GM19395 (cell line): ENCODE results near the gene IQSEC2.
A peak's percentile ranks its signal among the peaks of the same experiment; 100 is the strongest.

Experiments
- ATAC-seq: cut with Tn5 transposase; IDR thresholded peaks from one replicate; pipeline ENCODE4 v1.9.1; 2021; ENCODE audit warnings: mild to moderate bottlenecking, moderate library complexity; ENCODE audit not compliant: unreplicated experiment

The IQSEC2 gene

GRCh38 chrX:53247928-53248327 lies 33.5 kb downstream of the IQSEC2 start:
- ATAC-seq: no peak

GRCh38 chrX:53246231-53246630 lies 35.2 kb downstream of the IQSEC2 start:
- no peak for ATAC-seq

DNA sequence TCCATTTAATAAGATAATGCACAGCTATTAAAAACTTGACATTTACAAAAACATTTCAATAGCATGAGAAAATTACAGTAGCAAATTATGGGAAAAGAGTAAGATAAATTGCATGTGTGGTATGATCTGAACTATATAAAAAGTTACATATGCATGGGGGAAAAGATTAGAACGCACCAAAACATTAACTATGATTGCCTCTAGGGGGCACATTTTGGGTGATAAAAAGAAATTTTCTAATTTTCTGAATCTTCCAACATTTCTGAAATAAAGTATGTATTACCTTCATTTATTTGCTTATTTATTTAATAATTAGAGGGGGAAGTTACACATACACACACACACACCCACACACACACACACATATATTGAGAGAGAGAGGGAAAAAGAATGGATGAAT lies 36.8 kb downstream of the IQSEC2 start:
- ATAC-seq: no peak

GRCh38 chrX:53242310-53242709 lies 39.1 kb downstream of the IQSEC2 start:
- no peak for ATAC-seq

GRCh38 chrX:53241558-53241957 lies 39.8 kb downstream of the IQSEC2 start:
- ATAC-seq: no peak

- no peak for ATAC-seq
Measured at GRCh38 chrX:53239474-53239873, 41.9 kb downstream of the IQSEC2 start.

DNA sequence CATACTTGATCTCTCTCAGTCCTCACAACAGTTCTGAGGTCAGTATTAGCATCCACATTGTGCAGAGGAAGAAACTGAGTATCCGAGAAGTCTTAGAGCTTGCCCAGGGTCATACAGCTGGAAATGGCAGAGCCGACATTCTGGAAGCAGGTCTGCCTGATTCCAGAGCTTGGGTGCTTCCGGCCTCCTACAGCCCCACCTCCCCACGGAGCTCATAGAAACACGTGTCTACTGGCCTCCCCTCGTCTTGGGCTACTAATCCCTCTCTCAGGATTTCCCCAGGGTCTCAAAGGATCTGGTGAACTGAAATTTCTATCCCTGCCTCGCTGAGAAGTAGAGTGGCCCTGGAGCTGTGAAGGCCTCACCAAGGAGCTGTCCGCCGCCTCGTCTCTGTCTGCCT lies 44.3 kb downstream of the IQSEC2 start:
- ATAC-seq: no peak

GRCh38 chrX:53236025-53236679 lies 45.2 kb downstream of the IQSEC2 start:
- no peak for ATAC-seq

- no peak for ATAC-seq
Measured at GRCh38 chrX:53235566-53235965, 45.8 kb downstream of the IQSEC2 start.

DNA sequence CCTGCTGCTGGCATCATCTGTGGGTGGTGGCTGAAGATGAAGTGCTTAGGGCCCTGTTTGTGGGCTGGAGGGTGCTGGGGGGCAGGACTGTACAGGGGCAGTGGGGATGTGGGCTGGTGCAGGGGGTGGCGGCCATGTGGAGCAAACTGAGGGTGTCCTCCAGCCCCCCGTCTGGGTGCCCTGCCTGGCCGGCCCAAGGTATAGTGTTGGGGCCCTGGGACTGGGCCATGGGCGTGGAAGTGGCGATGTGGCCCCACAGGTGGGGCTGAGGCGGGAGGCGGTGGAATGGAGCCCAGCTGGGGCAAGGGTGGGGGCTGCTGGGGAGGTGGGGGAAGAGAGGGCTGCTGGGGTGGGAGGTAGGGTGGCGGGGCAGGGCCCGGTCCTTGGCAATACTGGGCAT lies 46.9 kb downstream of the IQSEC2 start:
- no peak for ATAC-seq

- ATAC-seq: no peak
Measured at GRCh38 chrX:53233536-53233935, 47.8 kb downstream of the IQSEC2 start.

DNA sequence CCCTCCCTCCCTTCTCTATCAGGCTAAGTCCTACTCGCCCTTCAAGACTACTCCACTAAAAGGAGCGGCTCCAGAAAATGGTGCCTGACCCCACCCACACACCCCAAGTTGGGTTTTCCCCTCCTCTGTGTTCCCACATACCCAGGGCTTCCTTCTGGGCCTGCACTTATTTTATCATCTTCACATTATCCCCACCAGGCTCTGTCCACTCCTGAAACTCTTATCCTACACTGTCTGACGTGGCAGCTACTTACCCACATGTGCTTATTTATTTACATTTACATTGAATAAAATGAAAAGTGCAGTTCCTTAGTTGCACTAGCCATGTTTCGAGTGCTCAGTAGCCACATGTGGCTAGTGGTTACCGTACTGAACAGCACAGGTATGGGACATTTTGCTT lies 51.3 kb downstream of the IQSEC2 start:
- ATAC-seq: no peak

DNA sequence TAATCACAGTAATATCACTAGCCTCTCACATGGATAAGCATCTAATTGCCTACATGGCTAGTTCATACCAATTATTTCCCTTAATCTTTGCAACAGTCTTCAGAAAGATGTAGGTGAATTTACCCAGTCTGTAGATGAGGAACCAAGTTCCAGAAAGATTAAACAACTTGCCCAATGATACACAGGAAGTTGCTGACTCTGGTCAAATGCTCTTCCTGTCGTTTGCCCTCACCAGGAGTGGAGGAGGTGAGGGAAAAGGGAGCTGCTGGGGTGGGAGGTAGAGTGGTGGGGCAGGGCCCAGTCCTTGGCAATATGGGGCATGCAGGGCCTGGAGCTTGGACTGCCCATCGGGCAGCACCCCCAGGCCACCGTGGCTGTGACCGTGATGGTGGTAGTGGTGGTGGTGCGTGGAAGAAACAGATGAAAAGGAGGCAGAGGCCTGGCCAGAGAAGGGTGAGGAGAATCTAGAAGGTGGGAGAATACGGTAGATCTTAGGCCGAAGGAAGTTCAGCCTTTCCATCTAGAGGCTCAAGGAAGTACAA lies 54.1 kb downstream of the IQSEC2 start:
- no peak for ATAC-seq

GRCh38 chrX:53224860-53225797 lies 56.3 kb downstream of the IQSEC2 start, which contains the start of gene KDM5C:
Gene KDM5C (minus strand): TSS chrX:53225207. CDS start chrX:53224889, 318 bp downstream.
- ATAC-seq: peak; percentile 86

DNA sequence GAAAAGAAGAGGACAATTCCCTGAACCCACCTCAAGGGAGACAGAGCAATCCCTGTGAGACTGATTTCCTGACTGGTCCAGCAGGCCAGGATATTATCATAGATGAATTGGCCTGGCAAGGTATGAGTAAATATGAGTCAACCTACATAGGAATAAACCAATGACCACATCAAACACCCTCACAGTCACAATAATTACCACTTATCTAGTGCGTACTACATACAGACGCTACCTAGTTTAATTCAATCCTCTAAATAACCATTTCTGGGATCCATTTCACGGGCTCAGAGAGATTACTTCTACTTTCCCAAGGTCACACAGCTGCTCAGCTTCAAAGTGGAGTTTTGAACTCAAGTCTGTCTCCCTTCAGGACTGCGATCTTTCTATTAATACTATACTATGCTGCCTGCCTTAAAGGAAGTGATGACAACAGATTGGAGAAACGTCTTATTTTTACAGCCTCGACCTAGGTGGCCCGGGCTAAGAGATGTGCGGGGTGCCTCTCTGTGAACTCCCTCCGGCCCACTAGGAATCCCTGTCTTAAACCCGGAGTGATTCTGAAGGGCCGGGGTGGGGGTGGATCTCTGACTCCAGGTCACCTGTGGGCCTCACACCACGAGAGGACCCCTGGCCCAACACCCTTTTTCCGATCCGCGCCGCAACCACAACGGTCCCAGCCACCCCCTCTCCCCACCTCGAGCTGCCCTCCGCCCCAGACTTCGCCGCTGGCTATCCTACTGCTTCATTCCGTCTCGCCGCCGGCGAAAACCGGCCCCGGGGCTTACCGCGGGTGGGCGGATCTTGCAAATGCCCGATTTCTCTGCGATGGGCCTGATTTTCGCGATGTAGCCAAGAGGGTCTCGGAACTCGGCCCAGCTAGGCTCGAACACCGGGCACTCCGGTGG lies 57.2 kb downstream of the IQSEC2 start:
- peak; percentile 9 for ATAC-seq

GRCh38 chrX:53223068-53223693 lies 58.2 kb downstream of the IQSEC2 start:
- no peak for ATAC-seq
